ENCODE data around the gene GRAP.
"Not testable (repeated sequence)": the region's sequence is repeated elsewhere in the genome, so short reads cannot be mapped to it uniquely, and the experiment has no call there.

DNA sequence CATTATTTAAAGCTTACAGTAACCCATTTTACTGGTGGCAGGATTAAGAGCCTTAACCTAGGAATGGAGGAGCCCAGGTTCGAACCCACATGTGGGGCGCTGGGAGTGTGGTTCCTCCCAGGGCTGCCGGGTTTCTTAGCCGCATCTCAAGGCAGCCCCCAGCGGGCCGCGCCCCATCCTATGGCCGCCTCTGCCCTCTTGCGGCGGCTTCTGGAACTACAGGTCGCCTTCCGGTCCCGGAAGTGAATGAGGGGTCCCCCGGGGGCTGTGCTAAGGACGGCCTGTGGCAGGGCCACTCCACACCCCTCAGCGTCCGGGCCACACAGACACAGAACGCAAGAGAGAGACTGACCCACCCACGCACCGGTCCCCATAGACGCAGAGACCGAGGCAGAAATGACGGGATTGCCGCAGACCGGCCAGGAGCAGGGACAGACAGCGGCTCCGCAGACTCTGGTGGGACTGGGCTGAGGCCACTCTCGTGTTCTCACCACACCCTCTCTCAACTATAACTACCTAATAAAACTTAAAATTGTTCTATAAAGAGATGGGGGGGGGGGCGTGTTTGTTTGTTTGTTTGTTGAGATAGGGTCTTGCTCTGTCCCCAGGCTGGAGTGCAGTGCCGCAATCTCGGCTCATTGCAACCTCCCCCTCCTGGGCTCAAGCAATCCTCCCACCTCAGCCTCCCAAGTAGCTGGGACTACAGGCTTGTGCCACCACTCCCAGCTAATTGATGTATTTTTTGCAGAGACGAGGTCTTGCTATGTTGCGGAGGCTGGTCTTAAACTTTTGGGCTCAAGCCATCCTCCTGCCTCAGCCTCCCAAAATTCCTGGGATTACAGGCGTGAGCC is 23.8 kb upstream of the GRAP start:
- TF ChIP-seq POLR2AphosphoS5 (IDR thresholded peaks at IDR 0.05; ENCODE audit: low read depth) = not testable (repeated sequence)
- TF ChIP-seq, protein P1, sequence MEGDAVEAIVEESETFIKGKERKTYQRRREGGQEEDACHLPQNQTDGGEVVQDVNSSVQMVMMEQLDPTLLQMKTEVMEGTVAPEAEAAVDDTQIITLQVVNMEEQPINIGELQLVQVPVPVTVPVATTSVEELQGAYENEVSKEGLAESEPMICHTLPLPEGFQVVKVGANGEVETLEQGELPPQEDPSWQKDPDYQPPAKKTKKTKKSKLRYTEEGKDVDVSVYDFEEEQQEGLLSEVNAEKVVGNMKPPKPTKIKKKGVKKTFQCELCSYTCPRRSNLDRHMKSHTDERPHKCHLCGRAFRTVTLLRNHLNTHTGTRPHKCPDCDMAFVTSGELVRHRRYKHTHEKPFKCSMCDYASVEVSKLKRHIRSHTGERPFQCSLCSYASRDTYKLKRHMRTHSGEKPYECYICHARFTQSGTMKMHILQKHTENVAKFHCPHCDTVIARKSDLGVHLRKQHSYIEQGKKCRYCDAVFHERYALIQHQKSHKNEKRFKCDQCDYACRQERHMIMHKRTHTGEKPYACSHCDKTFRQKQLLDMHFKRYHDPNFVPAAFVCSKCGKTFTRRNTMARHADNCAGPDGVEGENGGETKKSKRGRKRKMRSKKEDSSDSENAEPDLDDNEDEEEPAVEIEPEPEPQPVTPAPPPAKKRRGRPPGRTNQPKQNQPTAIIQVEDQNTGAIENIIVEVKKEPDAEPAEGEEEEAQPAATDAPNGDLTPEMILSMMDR (IDR thresholded peaks at IDR 0.05; ENCODE audit: insufficient read depth, low read length) = not testable (repeated sequence)
- TF ChIP-seq, protein P2, sequence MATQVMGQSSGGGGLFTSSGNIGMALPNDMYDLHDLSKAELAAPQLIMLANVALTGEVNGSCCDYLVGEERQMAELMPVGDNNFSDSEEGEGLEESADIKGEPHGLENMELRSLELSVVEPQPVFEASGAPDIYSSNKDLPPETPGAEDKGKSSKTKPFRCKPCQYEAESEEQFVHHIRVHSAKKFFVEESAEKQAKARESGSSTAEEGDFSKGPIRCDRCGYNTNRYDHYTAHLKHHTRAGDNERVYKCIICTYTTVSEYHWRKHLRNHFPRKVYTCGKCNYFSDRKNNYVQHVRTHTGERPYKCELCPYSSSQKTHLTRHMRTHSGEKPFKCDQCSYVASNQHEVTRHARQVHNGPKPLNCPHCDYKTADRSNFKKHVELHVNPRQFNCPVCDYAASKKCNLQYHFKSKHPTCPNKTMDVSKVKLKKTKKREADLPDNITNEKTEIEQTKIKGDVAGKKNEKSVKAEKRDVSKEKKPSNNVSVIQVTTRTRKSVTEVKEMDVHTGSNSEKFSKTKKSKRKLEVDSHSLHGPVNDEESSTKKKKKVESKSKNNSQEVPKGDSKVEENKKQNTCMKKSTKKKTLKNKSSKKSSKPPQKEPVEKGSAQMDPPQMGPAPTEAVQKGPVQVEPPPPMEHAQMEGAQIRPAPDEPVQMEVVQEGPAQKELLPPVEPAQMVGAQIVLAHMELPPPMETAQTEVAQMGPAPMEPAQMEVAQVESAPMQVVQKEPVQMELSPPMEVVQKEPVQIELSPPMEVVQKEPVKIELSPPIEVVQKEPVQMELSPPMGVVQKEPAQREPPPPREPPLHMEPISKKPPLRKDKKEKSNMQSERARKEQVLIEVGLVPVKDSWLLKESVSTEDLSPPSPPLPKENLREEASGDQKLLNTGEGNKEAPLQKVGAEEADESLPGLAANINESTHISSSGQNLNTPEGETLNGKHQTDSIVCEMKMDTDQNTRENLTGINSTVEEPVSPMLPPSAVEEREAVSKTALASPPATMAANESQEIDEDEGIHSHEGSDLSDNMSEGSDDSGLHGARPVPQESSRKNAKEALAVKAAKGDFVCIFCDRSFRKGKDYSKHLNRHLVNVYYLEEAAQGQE (IDR thresholded peaks at IDR 0.05; ENCODE audit: insufficient replicate concordance, low read depth) = not testable (repeated sequence)
